Adipose tissue (tissue), 3 donors: ENCODE results near the gene SLC17A3. TPM values are rescaled to one million over a fixed set of nuclear protein-coding genes. Genes with fewer than 3 reads are reported as not detected.

Source experiments
- H3K27ac ChIP-seq: one replicate; pipeline ENCODE4 v1.5.1; 2013; ENCODE audit warnings: low read depth, low read length
- WGBS, 3 donors: extraction: QIAGEN DNeasy Blood & Tissue Kit; methylation state at CpG; one replicate each; pipeline ENCODE4 v1.1.7; 2013; 5-methylcytosine and 5-hydroxymethylcytosine counted together
- polyA plus RNA-seq, 3 donors: library from polyadenylated mRNA; stranded (reverse); fragments of 200-250 nt; gene quantifications; one replicate each; pipeline ENCODE4 v1.2.3, GENCODE V29; 2013
- donor health status: healthy with polysubstance abuse.
- donor health status: Bipolar disorder and iron deficiency.
- donor health status: healthy.

Gene SLC17A3, protein sequence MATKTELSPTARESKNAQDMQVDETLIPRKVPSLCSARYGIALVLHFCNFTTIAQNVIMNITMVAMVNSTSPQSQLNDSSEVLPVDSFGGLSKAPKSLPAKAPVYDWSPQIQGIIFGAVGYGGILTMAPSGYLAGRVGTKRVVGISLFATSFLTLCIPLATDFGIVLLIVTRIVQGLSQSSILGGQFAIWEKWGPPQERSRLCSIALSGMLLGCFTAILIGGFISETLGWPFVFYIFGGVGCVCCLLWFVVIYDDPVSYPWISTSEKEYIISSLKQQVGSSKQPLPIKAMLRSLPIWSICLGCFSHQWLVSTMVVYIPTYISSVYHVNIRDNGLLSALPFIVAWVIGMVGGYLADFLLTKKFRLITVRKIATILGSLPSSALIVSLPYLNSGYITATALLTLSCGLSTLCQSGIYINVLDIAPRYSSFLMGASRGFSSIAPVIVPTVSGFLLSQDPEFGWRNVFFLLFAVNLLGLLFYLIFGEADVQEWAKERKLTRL
- not detected for polyA plus RNA-seq

- H3K27ac ChIP-seq: no peak within 1 kb of the TSS
- WGBS, 3 donors: 80 to 85% (median 85%) methylated on average over 3 of the region's 3 CpGs
Measured at GRCh38 chr6:25874118-25874517, at the start of gene SLC17A3. TSS of gene SLC17A3 (minus strand) at chr6:25874243. CDS start at chr6:25868387, 5,856 bp downstream.

DNA sequence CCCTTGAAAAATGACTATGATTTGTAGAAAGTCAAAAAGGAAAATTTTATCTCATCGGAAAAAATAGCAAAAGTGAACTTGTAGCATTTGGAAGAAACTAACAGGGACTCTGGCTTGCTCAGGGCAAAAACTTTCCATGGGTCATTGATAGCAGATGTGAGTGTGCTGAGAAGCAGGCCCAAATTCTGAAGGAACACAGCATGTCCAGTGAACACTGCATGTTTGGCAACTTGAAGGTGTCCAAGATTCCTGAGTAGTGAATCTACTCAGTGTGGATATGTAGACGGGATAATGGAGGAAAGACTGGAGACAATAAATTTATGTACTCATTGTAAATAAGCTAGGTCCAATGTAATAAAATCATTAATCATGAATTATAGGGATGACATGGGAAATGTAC is 48.3 kb upstream of the SLC17A3 start:
- 73 to 89% (median 76%) methylated on average over 2 of the region's 2 CpGs for WGBS, 3 donors
- no peak overlapping the region for H3K27ac ChIP-seq

DNA sequence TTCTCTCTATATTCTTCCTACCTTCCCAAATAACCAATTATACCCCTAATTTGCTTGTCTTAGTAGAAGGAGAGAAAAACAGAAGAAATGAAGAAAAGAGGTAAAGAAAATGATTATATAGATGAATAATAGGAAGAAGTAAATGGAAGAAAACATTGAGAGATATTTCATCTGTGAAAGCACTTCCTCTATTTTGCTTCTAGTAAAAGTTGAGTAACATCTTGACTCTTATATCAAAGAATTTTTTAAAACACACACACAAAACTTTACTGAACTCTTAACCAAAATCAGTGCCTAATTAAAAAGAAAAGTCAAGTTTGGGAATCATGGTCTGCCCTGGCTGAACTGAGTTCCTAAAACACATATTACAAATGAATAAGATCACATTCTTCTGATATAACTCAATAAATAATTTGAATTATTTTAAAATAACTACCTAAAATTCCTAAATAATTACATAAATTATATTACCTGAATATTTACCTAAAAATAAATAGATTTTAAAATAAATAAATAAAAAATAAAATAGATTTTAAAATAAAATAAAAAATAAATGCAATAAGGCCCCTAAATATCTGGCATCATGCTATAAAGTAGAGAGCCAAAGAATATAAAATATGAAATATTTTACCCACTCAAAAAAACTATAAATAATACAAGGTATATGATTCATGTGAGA is 47.6 kb upstream of the SLC17A3 start:
- no peak overlapping the region for H3K27ac ChIP-seq

DNA sequence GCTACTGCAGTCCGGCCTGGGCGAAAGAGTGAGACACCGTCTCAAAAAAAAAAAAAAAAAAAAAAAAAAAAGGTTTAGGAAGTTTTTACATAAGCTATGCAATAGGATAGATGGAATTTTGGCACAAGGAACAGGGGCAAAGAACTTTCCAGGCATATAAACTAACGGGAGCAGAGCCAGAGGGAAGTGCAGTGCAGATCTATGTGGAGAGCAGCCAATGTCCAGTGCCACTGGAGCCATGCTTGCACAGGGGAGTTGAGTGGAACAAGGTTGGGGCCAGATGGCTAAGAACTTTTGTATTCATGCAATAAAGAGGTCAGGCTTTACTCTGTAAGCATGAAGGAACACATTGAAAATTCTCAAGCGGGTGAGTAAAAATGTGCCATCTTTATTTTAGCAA is 45.6 kb upstream of the SLC17A3 start:
- 79 to 93% (median 92%) methylated on average over 5 of the region's 5 CpGs for WGBS, 3 donors

GRCh38 chr6:25918083-25918683 is 44.1 kb upstream of the SLC17A3 start:
- no peak overlapping the region for H3K27ac ChIP-seq
- 72 to 80% (median 78%) methylated on average over 5 of the region's 5 CpGs for WGBS, 3 donors

More for the DNA sequence above, 45.6 kb upstream of the SLC17A3 start:
- no peak overlapping the region for H3K27ac ChIP-seq

GRCh38 chr6:25916789-25917490 is 42.9 kb upstream of the SLC17A3 start:
- no peak overlapping the region for H3K27ac ChIP-seq
- 77 to 86% (median 83%) methylated on average over 7 of the region's 7 CpGs for WGBS, 3 donors

DNA sequence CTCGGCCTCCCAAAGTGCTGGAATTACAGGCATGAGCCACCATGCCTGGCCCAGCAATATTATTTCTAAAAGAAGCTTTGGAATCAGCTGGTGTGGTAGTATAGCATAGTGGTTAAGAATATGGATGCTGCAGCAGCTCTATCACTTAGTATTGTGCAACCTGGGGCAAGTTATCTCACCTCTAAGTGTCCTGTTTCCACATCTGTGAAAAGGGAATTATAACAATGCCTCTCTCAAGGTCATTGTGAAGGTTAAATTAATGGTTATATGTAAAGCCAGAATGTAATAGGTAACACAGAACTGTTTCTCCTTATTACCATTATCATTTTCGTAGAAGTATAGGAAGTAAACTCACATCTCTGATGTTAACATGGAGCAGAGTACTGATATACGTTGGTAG is 42.3 kb upstream of the SLC17A3 start:
- 77 to 85% (median 84%) methylated on average over 3 of the region's 3 CpGs for WGBS, 3 donors

GRCh38 chr6:25913741-25914140 is 39.7 kb upstream of the SLC17A3 start:
- H3K27ac ChIP-seq: no peak overlapping the region
- 76 to 84% (median 76%) methylated on average over 3 of the region's 3 CpGs for WGBS, 3 donors

More for the DNA sequence above, 42.3 kb upstream of the SLC17A3 start:
- H3K27ac ChIP-seq: no peak overlapping the region

- 69 to 78% (median 74%) methylated on average over 4 of the region's 4 CpGs for WGBS, 3 donors
- H3K27ac ChIP-seq: no peak overlapping the region
Measured at GRCh38 chr6:25911351-25911750, 37.3 kb upstream of the SLC17A3 start.

DNA sequence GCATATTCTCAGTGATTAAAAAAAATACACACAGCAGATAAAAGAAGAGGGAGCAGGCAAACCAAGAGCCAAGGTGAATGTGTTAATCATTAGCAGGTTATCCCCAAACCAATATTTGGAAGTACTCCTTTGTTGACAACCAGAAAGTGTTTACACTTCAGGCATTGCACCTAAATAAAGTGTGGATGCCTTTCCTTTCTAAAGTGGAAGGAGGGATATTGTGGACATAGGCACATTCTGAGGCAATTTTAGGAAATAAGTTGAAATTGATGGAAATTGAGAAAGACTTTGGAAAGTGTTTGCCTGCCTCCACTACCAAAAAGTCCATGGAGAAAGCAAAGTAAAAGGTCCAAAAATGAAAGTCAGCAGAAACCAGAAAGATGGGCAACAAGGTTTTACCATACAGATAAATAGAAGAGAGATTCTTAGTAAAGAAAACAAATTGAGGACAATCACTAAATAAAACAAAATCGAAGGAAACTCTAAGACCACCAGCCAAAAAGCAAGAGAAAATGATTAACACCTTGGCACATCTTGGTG is 33.5 kb upstream of the SLC17A3 start:
- no peak overlapping the region for H3K27ac ChIP-seq
- 62 to 77% (median 71%) methylated on average over 1 of the region's 1 CpG for WGBS, 3 donors

GRCh38 chr6:25903467-25904099 is 29.5 kb upstream of the SLC17A3 start:
- WGBS, 3 donors: 85 to 92% (median 89%) methylated on average over 4 of the region's 4 CpGs
- no peak overlapping the region for H3K27ac ChIP-seq

DNA sequence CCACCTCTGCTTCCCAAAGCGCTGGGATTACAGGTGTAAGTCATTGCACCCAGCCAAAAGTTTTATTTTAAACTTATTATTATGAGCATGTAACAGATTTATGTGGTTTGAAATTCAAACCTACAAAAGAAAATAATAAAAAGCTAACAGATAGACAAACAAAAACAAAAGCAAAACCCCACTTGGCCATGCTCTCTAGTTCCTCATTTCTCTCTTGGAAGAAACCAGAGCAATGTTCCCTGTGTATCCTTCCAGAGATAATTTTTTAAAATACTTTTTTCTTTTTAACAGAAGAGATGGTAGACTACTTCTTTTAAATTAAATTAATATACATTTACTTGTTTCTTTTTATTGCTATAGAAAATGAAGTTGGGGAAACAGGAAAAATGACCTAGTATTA is 28.0 kb upstream of the SLC17A3 start:
- WGBS, 3 donors: 93 to 100% (median 100%) methylated on average over 1 of the region's 1 CpG
- no peak overlapping the region for H3K27ac ChIP-seq

DNA sequence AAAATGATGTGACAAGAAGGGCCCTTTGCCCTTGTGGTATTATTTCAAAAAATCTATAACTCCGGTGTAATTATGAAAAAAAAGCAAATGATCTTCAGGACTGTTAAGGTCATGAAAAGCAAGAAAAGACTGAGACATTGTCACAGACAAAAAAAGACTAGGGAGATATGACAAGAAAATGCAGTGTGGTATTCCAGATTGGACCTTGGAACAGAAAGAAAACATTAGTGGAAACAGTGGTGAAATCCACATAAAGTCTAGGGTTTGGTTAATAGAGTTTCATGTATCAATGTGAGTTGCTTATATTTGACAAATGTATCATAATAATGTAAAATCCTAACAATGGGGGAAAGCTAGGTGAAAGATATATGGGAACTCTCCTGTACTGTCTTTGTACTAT is 26.8 kb upstream of the SLC17A3 start:
- WGBS, 3 donors: 44 to 85% (median 81%) methylated on average over 1 of the region's 1 CpG
- no peak overlapping the region for H3K27ac ChIP-seq

GRCh38 chr6:25899580-25900408 is 25.8 kb upstream of the SLC17A3 start:
- 66 to 93% (median 82%) methylated on average over 2 of the region's 2 CpGs for WGBS, 3 donors
- no peak overlapping the region for H3K27ac ChIP-seq

DNA sequence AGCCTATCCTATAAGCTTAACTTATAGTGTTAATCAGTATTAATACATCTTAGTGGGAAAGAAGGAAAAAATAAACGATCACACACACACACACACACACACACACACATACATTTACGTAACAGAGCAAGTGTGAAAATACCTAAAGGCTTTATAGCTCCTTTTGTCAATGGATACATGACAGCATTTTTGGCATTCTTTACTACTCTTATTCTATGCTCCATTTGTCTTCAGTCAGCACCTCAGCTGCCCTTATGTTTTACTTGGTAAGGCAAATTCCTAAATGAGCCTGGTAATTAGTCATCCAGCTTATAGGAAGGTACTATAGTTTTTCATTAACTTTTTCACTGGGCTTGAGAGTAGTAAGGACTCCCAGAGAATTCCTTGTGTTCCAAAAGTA is 25.1 kb upstream of the SLC17A3 start:
- 68 to 78% (median 75%) methylated on average over 2 of the region's 2 CpGs for WGBS, 3 donors
- H3K27ac ChIP-seq: no peak overlapping the region

DNA sequence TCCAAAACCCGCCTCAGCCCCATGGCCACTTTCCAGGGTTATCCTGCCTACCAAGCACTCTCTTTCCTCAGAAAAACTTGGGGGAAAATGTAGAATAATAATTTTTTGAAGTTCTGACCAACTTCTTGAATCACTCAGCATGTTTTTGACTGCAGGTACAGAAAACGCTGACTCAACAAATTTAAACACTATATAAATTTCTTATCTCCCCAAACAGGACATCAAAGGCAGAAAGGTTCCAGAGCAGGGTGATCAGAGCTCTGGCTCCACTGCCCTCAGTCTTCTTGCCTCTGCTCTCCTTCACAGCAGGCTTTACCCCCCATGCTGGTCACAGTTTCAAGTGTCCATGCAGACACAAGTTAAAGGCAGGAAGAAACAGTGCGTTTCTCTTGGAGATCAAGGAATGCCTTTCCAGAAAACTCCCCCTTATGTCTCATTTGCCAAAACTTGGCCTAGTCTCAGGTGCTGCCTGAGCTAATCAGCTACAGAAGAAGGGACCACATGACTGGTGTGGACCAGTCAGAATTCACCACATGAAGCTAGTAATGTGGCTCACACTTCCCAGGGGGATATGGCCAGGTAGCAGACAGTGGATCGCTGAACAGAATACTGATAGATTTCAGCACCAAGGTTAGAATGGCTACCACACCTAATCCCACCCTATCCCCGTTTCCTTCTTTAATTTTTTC is 24.4 kb upstream of the SLC17A3 start:
- 81 to 88% (median 88%) methylated on average over 5 of the region's 5 CpGs for WGBS, 3 donors
- no peak overlapping the region for H3K27ac ChIP-seq

DNA sequence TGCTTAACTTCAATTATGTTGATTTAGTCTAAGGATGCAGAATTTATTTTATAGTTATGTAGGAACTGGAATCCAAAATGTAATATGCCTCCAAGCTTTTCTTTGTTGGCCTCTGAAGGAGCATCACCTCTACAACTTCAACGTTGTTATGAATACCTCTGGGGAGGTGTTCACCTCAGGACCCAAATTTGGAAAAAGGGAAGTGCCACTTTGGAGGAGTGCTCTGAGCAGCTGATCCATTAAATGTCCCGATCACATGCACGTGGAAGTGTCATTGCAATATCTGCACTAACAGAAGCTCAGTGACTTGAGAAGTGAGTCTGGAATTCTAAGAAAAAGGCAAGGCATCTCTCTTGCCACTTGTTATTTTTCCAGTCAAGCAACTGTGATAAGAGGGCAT is 22.2 kb upstream of the SLC17A3 start:
- WGBS, 3 donors: 83 to 88% (median 87%) methylated on average over 3 of the region's 3 CpGs
- H3K27ac ChIP-seq: no peak overlapping the region
